GM21515 (cell line): ENCODE data around the gene KCNMA1.

Experiments
- ATAC-seq: cut with Tn5 transposase; IDR thresholded peaks from one replicate; pipeline ENCODE4 v1.9.1; 2021; ENCODE audit not compliant: unreplicated experiment

The KCNMA1 gene

DNA sequence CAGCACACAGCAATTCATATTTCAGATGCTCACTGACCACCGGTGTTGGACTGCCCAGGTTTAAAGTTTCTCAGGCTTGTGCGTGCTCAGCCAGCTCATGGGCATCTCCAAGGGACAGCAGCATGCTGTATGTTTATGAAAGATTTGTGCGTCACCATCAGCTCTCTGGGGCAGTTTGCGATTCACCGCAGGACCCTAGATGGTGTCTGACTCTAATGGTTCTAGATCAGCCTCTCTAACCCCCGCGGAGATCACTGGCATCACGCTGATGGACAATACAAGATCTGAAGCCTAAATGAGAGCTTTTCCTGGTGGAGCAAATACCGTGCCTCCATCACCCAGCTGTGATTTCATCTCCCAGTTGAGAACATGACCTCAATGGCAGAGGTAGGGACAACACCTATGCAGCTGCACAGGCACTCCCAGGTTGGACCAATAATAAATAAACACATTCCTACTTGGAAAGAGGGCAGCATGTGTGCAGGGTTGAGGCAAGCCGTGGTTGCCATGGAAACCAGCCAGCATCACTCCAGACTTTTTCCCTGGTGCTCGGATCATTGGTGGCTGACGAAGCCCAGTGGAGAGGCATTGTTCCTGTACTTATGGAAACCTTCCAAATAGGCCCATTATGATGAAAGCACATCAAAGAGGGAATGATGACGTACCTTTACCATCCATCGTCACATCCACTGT lies 253.6 kb downstream of the KCNMA1 start:
- ATAC-seq, result no peak

DNA sequence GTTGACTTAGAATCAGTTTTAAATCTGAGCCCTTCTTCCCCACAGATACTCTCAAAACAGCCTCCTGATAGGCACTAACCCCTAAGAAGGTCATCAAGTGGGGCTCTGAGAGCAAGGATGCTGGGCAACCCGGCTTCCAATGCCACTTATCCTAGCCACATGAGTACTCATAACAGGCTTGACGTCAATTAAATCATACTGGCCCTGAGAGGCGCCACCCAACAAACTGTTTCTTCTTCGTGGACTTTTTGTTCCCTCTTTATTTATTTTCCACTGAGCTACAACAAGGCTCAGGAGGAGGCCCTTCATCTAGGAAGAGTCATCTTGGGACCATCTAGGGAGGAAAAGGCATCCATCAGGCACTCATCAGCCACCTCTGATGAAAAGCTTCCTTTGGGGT lies 255.9 kb downstream of the KCNMA1 start:
- no peak for ATAC-seq

DNA sequence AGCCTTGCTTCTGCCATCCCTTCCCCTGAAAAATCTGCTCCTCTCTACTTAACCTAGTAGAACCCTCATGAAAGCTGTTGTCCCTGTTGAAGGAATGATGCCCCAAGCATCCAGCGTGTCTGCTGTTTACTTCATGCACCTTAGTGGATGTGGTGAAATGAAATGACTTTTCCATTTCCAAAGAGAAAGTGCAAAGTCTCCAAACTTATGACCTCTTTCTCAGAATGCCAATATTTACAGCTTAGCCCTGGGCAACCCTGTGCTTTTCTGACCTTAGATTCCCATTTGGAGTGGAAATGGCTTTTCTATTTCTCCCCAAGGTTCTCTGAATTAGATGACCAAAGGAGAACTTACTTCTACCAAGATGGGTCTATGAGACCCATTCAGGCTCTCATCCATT lies 256.9 kb downstream of the KCNMA1 start:
- ATAC-seq, result no peak

DNA sequence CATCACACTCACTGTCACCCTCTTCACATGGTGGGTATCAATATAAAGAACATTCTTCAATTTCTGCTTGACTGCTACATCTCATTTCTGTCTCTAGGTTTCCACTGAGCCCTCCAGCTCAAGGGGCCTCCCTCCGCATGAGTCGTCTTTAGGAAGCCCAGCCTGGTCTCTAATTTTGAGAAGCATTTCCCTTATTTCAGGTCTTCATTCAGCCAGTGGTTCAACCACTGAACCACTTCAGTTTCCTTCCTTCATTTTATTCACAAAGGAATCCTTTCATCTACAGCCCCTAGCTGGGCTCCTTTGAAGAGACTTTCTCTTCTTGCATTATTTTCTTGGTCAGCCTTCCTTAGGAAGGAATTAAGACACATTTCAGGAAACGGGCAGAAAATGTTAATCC lies 257.4 kb downstream of the KCNMA1 start:
- no peak for ATAC-seq

DNA sequence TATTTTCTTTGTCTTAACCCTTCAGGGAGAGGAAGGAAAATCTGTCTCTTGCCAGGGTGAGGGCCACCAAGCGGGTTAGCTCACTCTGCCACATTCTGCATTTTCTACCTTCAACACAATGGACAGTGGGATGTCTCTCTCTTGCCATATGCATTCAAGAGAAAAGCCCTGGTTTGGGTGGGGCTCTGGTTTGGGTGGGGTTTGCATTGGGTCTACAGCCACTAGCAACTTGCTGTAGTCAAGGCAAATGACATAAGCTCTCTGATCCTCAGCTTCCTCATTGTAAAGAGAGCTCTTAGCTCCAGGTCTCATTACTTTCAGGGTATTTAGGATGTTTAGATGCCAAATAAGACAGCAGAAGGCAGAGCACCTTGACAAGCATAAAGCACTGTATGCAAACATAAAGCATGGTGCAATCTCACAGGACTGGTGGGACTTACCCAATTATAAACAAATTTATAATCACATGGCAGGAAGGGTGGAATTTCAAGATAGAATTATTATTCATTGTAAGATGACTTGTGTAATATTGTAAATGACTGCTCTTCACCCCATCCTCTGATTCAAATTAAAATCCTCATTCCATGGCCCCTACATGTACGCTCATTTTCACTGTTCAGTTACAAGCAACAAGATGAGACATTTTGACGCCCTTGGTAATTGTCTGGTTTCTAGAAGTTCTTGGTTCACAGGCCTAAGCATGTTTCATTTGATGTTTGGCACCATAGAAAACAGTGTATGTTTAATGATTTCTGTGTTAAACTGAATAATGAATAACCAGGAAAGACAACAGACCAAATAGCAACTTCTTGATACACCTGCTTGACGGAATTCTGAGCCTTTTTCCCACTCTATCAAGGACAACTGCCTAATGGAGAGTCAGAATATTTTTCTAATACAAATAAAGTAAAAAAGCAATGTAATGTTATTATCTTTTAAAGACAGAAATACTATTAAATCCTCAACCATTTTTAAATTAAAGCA lies 258.9 kb downstream of the KCNMA1 start:
- ATAC-seq, result no peak

DNA sequence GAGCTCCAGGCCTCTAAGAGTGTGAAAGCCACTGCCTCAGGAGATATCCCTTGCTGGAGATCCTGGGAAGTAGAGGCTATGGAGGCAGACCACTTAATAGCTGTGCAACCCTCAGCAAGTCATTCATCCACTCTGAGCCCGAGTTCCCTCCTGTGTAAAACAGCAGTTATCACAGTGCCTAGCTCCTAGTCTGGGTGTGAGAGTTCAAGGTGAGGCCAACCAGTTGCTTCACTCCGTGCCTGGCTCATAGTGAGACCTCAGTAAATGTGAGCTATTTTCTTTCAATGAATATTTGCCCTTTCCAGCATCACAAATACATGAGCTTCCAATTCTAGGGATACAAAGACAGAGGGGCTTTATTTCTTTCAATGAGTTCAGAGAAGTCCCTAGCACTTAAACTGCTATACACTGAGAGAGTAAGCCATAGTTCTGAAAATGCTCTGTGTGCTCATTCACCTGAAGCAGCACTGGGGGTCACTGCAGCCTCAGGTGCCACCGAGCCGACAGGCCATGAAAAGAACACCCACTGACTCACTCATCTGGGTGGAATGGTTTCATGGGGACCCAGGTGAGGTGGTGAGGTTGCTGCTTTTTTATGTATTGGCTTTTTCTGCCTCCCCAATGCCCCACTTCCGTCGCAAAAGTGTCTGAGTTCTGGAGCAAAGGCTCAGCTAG lies 259.8 kb downstream of the KCNMA1 start:
- ATAC-seq, result no peak

DNA sequence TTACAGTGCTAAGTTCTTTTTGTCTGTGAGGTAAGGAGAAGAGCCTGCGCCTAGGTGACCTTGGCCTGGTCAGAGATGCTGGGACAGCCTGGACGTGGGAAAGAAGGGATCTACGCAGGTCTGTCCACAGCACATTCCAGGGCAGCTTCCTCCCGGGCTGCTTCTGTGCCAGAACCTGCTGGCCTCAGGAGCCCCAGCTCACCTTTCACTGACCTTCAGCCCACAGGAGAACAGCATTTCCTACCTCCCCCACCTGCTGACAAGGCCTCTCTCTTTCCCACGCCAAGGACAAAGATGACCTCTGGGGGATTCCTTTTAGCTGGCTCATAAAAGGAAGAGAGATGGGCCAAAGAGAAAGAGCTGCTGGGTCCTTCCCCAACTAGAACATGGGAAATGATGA lies 260.6 kb downstream of the KCNMA1 start:
- ATAC-seq, result no peak

DNA sequence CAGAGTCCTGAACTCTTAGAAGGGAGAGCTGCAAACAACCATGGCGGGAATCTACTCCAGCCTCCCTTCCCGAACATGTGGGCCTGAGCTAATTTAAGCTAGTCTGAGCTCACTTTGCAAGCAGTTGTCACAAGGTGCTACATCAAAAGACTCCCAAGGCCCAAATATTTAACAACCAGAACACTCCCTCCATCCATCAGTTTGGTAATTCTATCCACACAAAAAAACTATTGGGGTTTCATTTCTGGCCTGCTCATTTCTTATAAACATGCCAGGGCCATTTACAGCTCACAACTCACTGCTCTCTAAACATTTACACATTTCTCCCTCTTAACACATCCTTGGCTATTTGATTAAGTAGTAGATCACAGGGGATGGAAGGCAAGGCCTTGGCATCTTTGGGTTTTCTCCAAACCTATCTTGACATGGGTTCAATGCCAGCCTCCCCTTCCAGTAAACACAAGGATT lies 263.4 kb downstream of the KCNMA1 start:
- no peak for ATAC-seq

DNA sequence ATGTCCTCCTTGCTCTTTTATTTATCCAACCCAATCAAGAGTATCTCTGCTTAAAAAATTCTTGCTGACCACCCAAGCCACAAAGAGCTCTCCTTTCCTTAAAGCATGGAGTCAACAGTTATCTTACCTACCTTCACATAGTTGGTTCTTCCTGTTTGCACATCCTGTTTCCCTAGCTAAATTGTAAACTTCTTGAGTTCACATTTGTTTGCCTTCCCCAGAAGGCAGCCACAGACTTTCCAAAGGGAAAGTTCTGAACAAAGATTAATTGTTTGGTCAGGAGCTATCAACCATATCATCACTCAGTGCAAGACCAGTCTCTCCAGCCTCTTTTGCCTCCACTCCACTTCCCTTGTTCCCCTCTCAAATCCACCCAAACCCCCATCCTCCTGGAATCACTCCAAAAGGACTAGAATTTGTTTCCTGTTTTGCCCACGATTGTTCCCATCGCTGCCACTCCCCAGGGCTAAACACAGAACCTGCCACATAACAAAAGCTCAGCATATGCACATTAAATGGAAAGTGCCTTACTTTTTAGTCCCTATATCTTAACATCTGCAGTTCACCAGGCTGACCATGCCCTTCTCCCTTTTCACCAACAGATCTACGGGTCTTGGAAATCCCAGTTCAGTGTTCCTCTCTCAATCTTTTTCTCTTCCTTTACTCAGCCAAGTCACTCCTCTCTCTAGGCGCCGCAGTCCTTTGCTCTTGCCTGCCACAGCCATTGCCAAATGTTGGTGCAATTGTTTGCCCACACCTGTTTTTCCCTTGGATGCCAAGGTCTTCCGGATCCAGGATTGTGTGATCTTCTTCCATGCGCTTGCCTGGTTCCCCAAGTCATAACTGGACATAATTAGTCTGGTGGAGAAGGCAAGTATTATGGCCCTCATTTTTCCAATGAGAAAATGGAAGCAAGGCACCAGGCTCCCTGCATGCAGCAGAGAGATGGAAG lies 265.5 kb downstream of the KCNMA1 start:
- ATAC-seq, result no peak

DNA sequence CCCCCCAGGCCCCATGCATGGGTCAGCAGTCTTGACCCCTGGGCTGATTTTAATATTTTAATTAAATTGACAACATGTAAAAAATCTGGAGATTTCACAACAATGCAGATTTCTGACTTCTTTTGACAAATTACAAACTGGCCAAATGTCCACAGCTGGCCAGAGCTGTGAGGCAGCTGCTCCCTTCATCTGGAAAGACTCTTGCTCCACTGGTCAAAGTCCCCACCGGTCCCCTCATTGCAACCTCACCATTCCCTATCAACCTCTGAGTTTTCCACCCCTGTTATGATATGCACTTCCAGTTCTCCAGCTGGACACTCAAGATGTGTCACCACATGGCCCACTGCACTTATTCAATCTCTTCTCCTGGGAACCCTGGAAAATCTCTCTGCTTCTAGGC lies 266.2 kb downstream of the KCNMA1 start:
- no peak for ATAC-seq

DNA sequence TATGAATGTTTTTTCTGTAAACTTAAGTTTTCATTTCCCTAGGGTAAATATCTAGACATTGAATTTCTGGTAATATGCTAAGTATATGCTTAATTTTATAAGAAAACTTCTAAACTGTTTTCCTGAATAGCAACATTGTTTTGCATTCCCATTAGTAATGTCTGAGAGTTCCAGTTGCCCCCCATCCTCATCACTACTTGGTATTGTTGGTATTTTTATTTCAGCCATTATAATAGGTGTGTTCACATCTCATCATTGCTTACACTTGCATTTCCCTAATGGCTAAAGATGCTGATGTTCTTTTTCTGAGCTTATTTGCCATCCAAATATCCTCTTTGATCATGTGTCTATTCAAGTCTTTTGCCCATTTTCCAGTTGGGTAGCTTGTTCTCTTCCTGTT lies 269.6 kb downstream of the KCNMA1 start:
- ATAC-seq, result no peak

DNA sequence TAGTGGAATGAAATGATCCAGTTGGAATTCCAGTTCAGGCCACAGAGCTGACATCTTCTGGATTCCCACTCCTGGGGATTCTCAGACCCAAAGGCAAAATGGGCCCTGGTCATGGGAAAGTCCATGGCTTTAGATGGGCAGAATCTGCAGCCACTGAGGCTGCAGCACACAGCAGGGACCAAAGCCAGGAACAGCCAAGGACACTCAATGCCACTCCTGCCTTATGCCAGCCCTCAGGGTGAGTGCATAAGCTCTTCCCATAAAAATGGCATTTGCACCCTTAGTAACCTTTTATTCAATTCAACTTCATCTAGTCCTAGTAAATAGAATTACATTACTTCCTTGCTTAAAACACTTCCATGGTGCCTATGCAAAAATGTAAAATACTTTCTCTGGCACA lies 274.4 kb downstream of the KCNMA1 start:
- ATAC-seq, result no peak

DNA sequence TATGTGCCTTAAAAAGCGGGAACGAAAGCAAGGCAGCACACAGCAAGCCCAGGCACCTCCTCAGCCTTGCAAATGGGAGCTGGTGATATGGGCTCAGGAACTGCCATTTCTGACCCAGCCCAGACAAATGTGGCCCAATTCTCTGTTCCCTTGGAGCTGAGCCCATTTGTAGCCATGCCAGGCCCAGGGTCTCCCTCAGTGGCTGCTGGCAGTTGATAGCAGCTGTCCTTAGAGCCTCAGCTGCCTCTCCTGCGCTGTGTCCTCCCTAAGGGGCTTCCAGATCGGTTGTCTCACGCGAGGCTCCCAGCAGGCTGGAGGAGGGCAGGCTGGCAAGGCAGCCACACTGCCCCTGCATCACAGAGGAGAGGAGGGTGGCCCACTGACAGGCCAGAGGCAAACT lies 275.8 kb downstream of the KCNMA1 start:
- no peak for ATAC-seq

DNA sequence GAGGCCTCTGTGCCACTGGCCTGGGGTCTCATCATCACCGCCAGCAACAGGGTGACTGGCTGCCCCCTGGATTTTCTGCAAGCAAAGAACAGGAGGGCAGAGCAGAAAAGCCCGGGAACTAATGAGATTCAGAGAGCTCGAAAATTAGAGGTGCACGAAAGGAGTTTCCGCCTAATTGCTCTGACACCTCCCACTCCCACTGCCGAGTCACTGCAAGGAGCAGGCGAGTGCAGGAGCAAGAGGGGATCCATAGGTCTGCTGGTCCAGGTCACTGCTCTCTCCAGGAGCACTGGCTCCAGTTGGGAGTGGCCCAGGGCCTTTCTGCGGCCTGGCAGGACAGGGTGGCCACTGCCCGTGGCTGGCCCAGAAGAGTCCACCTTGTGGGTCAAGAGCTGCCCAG lies 276.2 kb downstream of the KCNMA1 start:
- ATAC-seq, result no peak

DNA sequence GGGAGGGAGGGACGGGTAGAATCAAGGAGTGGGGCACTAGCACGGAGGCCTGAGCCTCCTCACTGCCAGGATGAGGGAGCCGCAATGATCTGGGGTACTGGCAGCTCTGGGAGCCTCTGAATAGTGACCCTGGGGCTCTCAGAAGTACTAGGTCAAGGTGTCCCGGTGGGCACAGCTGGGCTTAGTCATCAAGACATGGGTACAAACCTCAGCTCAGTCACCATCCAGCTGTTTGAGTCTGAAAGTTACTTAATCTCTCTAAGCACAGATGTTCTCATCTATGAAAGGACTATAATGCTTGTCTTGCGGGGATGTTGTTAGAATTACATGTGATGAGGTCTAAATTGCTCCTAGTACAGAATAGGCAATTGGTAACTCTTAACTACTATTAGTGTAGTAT lies 276.8 kb downstream of the KCNMA1 start:
- ATAC-seq, result no peak

DNA sequence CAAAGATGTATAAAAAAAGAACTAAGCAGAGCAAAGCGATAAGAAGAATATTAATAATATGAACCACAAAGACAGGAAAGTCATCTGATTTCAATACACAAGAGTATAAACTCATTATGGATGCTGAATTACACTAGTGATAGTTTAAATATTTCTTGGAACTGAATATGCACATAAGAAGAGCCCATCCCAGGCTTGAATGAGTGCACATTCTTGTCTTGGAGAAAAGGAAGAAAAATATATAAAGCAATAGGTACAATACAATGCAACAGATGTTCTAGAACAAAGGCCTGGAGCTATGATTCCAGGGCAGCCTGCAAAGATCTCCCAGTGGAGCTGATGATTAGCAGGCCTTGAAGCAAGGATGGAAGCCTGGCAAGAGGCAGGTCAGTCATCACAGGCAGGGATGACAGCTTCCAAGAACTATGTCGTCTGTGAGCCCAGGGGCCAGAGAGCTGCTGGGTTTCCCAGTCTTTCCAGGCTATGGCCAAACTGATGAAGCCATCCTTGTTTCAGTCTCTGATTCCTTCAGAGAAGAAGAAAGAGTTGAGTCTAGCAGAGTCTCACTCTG lies 277.6 kb downstream of the KCNMA1 start:
- no peak for ATAC-seq

DNA sequence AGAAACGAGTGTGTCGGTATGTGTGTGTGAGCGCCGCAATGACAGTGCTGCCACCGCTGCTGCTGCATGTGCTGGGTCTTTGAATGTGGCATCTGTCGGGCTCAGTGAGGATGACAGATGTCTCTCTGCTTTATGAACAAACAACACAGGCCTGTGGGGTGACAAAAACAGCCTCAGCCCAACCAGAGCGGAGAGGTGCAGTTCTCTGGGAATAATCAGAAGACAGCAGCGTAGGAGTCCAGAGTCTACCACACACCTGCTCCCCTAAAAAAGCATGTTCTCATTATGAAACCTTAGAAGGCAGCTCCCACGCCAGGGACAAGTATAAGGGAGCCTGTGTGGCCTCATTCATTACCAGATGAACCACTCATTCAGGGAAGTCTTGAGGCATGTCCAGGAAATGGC lies 278.3 kb downstream of the KCNMA1 start:
- no peak for ATAC-seq

DNA sequence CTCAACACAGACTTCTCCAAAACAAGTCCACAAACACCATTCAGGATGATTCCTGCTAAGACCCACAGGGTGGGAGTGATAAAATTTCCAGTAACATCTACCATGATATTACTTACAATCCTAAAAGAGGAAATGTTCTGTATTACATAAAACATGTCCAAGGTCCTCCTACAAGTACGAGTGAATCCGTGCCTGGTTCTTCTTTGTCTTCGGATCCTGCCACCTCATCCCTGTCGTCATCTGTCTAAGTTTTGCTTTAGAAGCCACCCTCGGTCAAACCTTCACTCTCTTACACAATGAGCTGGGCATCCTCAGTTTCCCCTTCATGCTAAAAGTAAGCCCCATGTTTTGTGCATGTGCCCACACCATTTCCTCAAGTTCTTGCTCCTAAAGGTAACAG lies 279.0 kb downstream of the KCNMA1 start:
- ATAC-seq, result no peak

DNA sequence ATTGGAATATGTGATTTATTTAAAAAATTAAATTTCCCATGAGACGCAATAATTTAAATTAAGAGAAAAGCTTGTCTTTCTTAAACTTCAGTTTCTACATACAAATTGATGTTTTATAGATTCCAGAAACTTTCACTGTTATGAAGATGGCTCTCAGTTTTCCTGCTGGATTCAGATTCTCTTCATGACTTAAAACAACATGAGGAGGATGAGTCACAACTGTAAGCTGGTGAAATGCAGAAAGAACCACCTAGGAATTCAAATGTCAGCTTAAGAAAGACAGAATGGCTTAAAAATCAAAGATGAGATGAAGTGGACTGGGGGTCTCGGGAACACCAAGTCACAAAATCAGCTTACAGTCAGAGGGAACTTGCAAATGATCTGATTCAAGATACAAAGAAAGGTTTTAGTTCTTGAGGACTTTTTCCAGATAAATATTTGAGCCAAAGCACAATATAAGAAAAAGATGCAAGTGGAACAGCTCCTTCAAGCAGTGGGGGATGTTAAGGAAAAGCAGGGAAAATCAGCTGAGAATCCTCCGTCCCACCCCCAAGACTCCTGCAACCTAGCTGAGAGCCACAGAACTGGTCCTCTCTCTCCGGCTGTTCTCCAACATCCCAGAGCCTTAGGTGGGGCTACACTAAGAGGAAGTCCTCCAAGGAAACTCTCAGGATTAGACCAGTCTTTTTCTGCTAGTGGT lies 279.8 kb downstream of the KCNMA1 start:
- ATAC-seq, result no peak

DNA sequence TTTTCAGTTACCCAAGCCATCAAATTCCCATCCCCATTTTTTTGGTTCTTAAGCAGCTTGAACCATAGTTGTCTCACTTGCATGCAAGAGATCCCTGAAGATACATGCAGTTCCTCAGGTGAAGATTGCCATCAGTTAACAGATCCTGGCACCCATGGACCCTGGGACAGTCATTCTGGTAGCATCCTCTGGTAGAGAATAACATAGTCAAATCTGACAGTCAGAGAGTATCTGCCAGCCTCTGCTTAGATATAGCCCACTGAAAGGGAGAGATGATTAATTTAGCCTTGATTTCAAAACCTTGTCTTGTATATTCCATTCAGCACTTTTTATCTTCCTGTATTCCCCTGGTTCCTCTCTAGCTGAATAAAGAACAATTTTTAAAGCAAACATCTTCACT lies 280.4 kb downstream of the KCNMA1 start:
- no peak for ATAC-seq
